RWPE2 (cell line): Measurements from ENCODE around the gene CNOT4.

Experiments used
- ATAC-seq: fragments of 200-7000 bp; cut with Tn5 transposase; 3 replicates; pipeline ENCODE4 v1.9.1; 2021; ENCODE audit warnings: low read depth
- DNase-seq: peaks from one replicate; pipeline ENCODE4 v3.0.0-alpha.2; 2020; ENCODE audit warnings: low spot score
- H3K27ac ChIP-seq: fragments of 450-650 bp; 2 replicates; pipeline ENCODE4 v1.5.1; 2017; ENCODE audit warnings: mild to moderate bottlenecking; ENCODE audit not compliant: poor library complexity, severe bottlenecking
- H3K27me3 ChIP-seq: fragments of 250-450 bp; sonication (Bioruptor Pico); 2 replicates; pipeline ENCODE4 v1.5.1; 2021; ENCODE audit warnings: mild to moderate bottlenecking, moderate library complexity; ENCODE audit not compliant: insufficient read depth, poor library complexity, severe bottlenecking
- H3K36me3 ChIP-seq: fragments of 250-450 bp; sonication (Bioruptor Pico); 2 replicates; pipeline ENCODE4 v1.5.1; 2020; ENCODE audit warnings: low read depth, mild to moderate bottlenecking, moderate library complexity
- H3K4me1 ChIP-seq: fragments of 250-450 bp; sonication (Bioruptor Pico); 2 replicates; pipeline ENCODE4 v1.5.1; 2021; ENCODE audit warnings: mild to moderate bottlenecking, moderate library complexity; ENCODE audit not compliant: insufficient read depth, poor library complexity, severe bottlenecking
- H3K4me3 ChIP-seq: fragments of 250-450 bp; sonication (Bioruptor Pico); 2 replicates; pipeline ENCODE4 v1.5.1; 2021; ENCODE audit warnings: mild to moderate bottlenecking, moderate library complexity; ENCODE audit not compliant: severe bottlenecking
- H3K9me3 ChIP-seq: fragments of 250-450 bp; sonication (Bioruptor Pico); 2 replicates; pipeline ENCODE4 v1.5.1; 2021; ENCODE audit warnings: mild to moderate bottlenecking, moderate library complexity; ENCODE audit not compliant: severe bottlenecking
- TF ChIP-seq, protein P1 (sequence below): fragments of 450-650 bp; IDR thresholded peaks from one replicate; pipeline ENCODE4 v1.5.1; 2017; ENCODE audit warnings: mild to moderate bottlenecking, moderate library complexity; ENCODE audit not compliant: poor library complexity, severe bottlenecking

The CNOT4 gene

DNA sequence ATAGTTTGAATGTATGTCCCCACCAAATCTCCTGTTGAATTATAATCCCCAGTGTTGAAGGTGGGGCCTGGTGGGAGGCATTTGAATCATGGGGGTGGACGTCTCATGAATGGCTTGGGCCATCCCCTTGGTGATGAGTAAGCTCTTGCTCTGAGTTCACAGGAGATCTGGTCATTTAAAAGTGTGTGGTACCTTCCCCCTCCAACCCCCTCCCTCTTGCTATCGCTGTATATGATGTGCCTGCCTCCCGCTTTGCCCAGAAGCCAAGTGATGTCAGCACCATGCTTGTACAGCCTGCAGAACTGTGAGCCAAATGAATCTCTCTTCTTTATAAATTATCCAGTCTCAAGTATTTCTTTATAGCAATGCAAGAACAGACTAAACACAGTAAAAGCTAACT is 103.0 kb downstream of the CNOT4 start:
- TF ChIP-seq, protein P1, sequence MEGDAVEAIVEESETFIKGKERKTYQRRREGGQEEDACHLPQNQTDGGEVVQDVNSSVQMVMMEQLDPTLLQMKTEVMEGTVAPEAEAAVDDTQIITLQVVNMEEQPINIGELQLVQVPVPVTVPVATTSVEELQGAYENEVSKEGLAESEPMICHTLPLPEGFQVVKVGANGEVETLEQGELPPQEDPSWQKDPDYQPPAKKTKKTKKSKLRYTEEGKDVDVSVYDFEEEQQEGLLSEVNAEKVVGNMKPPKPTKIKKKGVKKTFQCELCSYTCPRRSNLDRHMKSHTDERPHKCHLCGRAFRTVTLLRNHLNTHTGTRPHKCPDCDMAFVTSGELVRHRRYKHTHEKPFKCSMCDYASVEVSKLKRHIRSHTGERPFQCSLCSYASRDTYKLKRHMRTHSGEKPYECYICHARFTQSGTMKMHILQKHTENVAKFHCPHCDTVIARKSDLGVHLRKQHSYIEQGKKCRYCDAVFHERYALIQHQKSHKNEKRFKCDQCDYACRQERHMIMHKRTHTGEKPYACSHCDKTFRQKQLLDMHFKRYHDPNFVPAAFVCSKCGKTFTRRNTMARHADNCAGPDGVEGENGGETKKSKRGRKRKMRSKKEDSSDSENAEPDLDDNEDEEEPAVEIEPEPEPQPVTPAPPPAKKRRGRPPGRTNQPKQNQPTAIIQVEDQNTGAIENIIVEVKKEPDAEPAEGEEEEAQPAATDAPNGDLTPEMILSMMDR = no peak
- no peaks in the 10 kb centered on the region for H3K27me3 ChIP-seq
- no peaks in the 10 kb centered on the region for H3K4me1 ChIP-seq

DNA sequence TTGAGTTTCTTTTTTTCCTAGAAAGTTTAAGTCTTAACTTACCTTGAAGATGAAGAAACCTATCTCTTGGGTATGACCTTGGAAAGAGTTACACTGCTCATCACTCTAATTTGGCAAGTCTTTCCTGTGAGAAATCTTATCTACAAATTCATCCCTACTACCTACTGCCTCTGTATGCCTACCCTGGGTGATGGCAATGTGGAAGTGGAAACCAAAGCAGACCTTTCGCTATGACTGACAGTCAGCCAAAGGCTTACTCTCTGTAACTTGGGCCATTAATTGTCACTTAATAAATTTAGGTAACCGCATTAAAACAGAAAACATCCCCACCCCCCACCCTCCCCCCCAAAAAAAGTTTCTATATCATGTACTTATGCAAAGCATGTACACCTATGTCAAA is 103.9 kb downstream of the CNOT4 start:
- no peak for ATAC-seq
- no peak for DNase-seq
- Histone ChIP-seq H3K27ac (no peak overlapping the region), H3K27me3 (no peaks in the 10 kb centered on the region), H3K4me3 (no peak overlapping the region), H3K9me3 (no peaks in the 10 kb centered on the region), H3K4me1 (no peaks in the 10 kb centered on the region), H3K36me3 (0 out of 2 replicates have a peak, but pooled peaks cover 5% of the 10 kb centered on the region)
- TF ChIP-seq, protein P1 = no peak

More for the DNA sequence above, 103.0 kb downstream of the CNOT4 start:
- Histone ChIP-seq H3K9me3 (no peaks in the 10 kb centered on the region), H3K36me3 (peaks cover 5% of the 10 kb centered on the region; the same call in 1 of the 2 replicates), H3K4me3 (no peak overlapping the region), H3K27ac (no peak overlapping the region)
- ATAC-seq (no peak), DNase-seq (no peak)

DNA sequence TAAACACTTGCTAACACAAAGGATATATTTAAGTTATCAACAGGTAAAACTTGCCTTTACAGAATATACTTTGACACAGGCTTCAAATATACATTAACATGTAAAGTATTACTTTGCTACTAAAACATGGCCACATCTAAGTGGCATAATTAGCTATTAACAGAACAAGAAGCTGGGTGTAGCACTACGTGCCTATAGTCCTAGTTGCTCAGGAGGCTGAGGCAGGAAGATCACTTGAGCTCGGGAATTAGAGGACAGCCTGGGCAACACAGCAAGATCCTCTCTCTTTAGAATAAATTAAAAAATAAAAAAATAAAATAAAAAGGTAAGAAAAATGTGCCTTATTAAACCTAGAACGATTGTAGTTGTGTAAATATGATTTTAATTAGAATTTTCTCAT is 106.6 kb downstream of the CNOT4 start:
- DNase-seq = no peak
- Histone ChIP-seq H3K36me3 (no peaks in the 10 kb centered on the region), H3K4me3 (no peak overlapping the region), H3K4me1 (no peaks in the 10 kb centered on the region), H3K9me3 (no peaks in the 10 kb centered on the region), H3K27ac (no peak overlapping the region), H3K27me3 (no peaks in the 10 kb centered on the region)
- TF ChIP-seq, protein P1 = no peak
- ATAC-seq = no peak

DNA sequence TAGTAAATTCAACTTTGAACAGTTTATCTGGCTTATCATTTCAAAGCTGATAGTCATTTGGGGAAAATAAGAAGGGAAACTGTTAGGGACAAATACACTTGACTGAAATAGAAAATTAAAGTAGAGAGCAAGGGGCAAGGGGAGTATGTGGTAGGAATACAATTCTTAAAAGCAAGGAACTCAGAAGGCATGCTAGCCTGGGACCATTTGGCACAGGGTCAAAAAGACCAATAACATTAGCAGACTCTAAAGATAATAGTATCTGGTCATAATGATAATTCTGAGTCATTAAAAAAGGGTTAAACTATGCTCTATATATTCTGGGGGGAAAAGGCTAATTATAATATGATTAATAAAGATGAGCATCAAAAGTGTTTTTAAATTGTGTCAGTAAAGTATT is 112.2 kb downstream of the CNOT4 start:
- Histone ChIP-seq H3K9me3 (no peaks in the 10 kb centered on the region), H3K27ac (no peak overlapping the region), H3K27me3 (no peaks in the 10 kb centered on the region), H3K36me3 (peaks cover 39% of the 10 kb centered on the region), H3K4me3 (no peak overlapping the region), H3K4me1 (no peaks in the 10 kb centered on the region)
- DNase-seq (no peak), ATAC-seq (no peak)
- TF ChIP-seq, protein P1 = no peak

DNA sequence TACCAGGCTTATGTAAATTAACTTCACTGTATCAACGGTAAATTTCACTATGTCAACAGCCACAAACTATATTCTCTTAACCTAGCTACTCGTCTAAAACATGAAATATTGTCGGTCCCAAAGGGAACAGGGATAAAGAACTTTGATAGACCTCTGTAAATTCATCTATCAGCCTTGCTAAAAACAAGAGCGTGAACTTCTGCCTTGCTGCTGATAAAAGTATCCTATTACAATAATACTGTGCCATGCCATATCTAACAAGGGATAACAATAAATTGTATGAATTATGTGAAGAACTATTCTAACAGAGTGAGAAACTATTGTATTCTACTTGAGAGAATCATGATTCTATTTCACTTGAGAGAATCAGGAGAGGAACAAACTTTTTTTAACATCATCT is 117.2 kb downstream of the CNOT4 start:
- ATAC-seq (no peak), DNase-seq (no peak)
- TF ChIP-seq, protein P1 = no peak
- no peak overlapping the region for H3K27ac ChIP-seq
- H3K27me3 ChIP-seq = no peaks in the 10 kb centered on the region
- no peaks in the 10 kb centered on the region for H3K9me3 ChIP-seq
- no peak overlapping the region for H3K4me3 ChIP-seq
- no peaks in the 10 kb centered on the region for H3K4me1 ChIP-seq
- H3K36me3 ChIP-seq = peaks cover 60% of the 10 kb centered on the region
